Activated CD8-positive, alpha-beta T cell treated with anti-CD3 and anti-CD28 coated beads for 36 hours (primary cell): ENCODE results near the gene POMC. TPM values are rescaled to one million over a fixed set of nuclear protein-coding genes. Genes with fewer than 3 reads are reported as not detected.
"Not testable (repeated sequence)": the region's sequence is repeated elsewhere in the genome, so short reads cannot be mapped to it uniquely, and the experiment has no call there.

Experiments
- ATAC-seq: fragments of 200-7000 bp; cut with Tn5 transposase; one replicate; pipeline ENCODE4 v1.10.0; 2021; ENCODE audit warnings: mild to moderate bottlenecking, moderate library complexity
- CTCF ChIA-PET: fragments of 350-600 bp; sonication (Branson Sonifier 250); formaldehyde crosslinking; loops from one replicate; lab custom pipeline; 2021; ENCODE audit warnings: antibody characterized with exemption; lab: Charles Lee
- POLR2A ChIA-PET: fragments of 350-600 bp; sonication (Branson Sonifier 250); formaldehyde crosslinking; loops from one replicate; lab custom pipeline; 2021; ENCODE audit warnings: antibody characterized with exemption; lab: Charles Lee
- DNase-seq: peaks from one replicate; pipeline ENCODE4 v3.0.0-alpha.2; 2020
- H3K27ac Mint-ChIP-seq: one replicate; pipeline ENCODE4 v1.8.0; 2021; ENCODE audit warnings: mild to moderate bottlenecking, mixed read lengths
- H3K27me3 Mint-ChIP-seq: one replicate; pipeline ENCODE4 v1.8.0; 2021; ENCODE audit warnings: mixed read lengths
- H3K36me3 Mint-ChIP-seq: one replicate; pipeline ENCODE4 v1.8.0; 2021; ENCODE audit warnings: low read depth, mixed read lengths
- H3K4me1 Mint-ChIP-seq: one replicate; pipeline ENCODE4 v1.8.0; 2021; ENCODE audit warnings: low read depth, mixed read lengths
- H3K4me3 Mint-ChIP-seq: one replicate; pipeline ENCODE4 v1.8.0; 2021; ENCODE audit warnings: mild to moderate bottlenecking, moderate library complexity, mixed read lengths
- H3K9me3 Mint-ChIP-seq: one replicate; pipeline ENCODE4 v1.8.0; 2021; ENCODE audit warnings: mixed read lengths
- CTCF ChIP-seq: fragments of 200-600 bp; IDR thresholded peaks from one replicate; pipeline ENCODE4 v1.8.0; 2022; ENCODE audit warnings: antibody characterized with exemption, mild to moderate bottlenecking
- intact Hi-C: fragments of 100-400 bp; cut with micrococcal nuclease; formaldehyde crosslinking; loops from one replicate; pipeline ENCODE4 v1.10.0; 2022
- total RNA-seq, 2 experiments: library from RNA; stranded (reverse); gene quantifications; one replicate each; pipeline ENCODE4 v1.2.3, GENCODE V29; 2021

The POMC gene
- total RNA-seq, 2 experiments from 2014 or later: 5.1 to 5.5 TPM

- intact Hi-C loops: no loop called here
- H3K36me3 Mint-ChIP-seq: peaks cover 3% of the 10 kb centered on the region
- peak; percentile 18 for DNase-seq
- peak; percentile 52 for ATAC-seq
- peak overlapping the region; percentile 73 for H3K4me3 Mint-ChIP-seq
- H3K27me3 Mint-ChIP-seq: peaks cover 1% of the 10 kb centered on the region
- H3K4me1 Mint-ChIP-seq: peaks cover 9% of the 10 kb centered on the region
- POLR2A ChIA-PET: no interaction called here
- H3K9me3 Mint-ChIP-seq: peaks cover 2% of the 10 kb centered on the region
- CTCF ChIA-PET: interaction anchor here (1.0 to 1.4 kb wide), 2 partner anchors 37 to 39 kb away, joined by 3 read pairs; no protein-coding TSS in a partner anchor
- peak overlapping the region; percentile 27 for H3K27ac Mint-ChIP-seq
- TF ChIP-seq CTCF: no peak
Observed at GRCh38 chr2:25159949-25160348, 8.4 kb downstream of the POMC start.

GRCh38 chr2:25158096-25158852, 10.1 kb downstream of the POMC start:
- ChIA-PET POLR2A (interaction anchor here (0.6 kb wide), 1 partner anchor 93 kb away, joined by 4 read pairs; no protein-coding TSS in a partner anchor), CTCF (interaction anchor here (1.3 kb wide), 1 partner anchor 38 kb away, joined by 3 read pairs; no protein-coding TSS in a partner anchor)
- TF ChIP-seq CTCF: no peak
- peaks cover 2% of the 10 kb centered on the region for H3K9me3 Mint-ChIP-seq
- peaks cover 3% of the 10 kb centered on the region for H3K36me3 Mint-ChIP-seq
- DNase-seq: no peak
- intact Hi-C loops: no loop called here
- no peak for ATAC-seq
- H3K4me1 Mint-ChIP-seq: peaks cover 9% of the 10 kb centered on the region
- H3K4me3 Mint-ChIP-seq: no peak overlapping the region
- peaks cover 1% of the 10 kb centered on the region for H3K27me3 Mint-ChIP-seq
- no peak overlapping the region for H3K27ac Mint-ChIP-seq

GRCh38 chr2:25155401-25155800, 13.0 kb downstream of the POMC start:
- ChIA-PET POLR2A (interaction anchor here (1.1 kb wide), 1 partner anchor 30 kb away, joined by 4 read pairs; no protein-coding TSS in a partner anchor), CTCF (no interaction called here)
- no peak for TF ChIP-seq CTCF
- H3K4me1 Mint-ChIP-seq: peaks cover 7% of the 10 kb centered on the region
- ATAC-seq (no peak), DNase-seq (no peak)
- no peaks in the 10 kb centered on the region for H3K36me3 Mint-ChIP-seq
- intact Hi-C loops: no loop called here
- no peak overlapping the region for H3K27ac Mint-ChIP-seq
- no peak overlapping the region for H3K4me3 Mint-ChIP-seq
- H3K27me3 Mint-ChIP-seq: peaks cover 1% of the 10 kb centered on the region
- no peaks in the 10 kb centered on the region for H3K9me3 Mint-ChIP-seq

GRCh38 chr2:25151718-25152117, 16.7 kb downstream of the POMC start:
- POLR2A ChIA-PET: interaction anchor here (0.7 kb wide), 1 partner anchor 32 kb away, joined by 3 read pairs; no protein-coding TSS in a partner anchor
- no peak for DNase-seq
- ATAC-seq: no peak
- intact Hi-C loops: no loop called here
- CTCF ChIA-PET: interaction anchor here (1.3 to 2.2 kb wide), 2 partner anchors 15 to 177 kb away, joined by 3 to 11 read pairs; no protein-coding TSS in a partner anchor
- no peak overlapping the region for H3K27ac Mint-ChIP-seq
- H3K36me3 Mint-ChIP-seq: no peaks in the 10 kb centered on the region
- TF ChIP-seq CTCF: no peak
- H3K27me3 Mint-ChIP-seq: peaks cover 1% of the 10 kb centered on the region
- no peaks in the 10 kb centered on the region for H3K9me3 Mint-ChIP-seq
- H3K4me3 Mint-ChIP-seq: no peak overlapping the region
- H3K4me1 Mint-ChIP-seq: no peaks in the 10 kb centered on the region

- DNase-seq, intact Hi-C loops, H3K36me3 Mint-ChIP-seq, H3K4me3 Mint-ChIP-seq, ATAC-seq, POLR2A ChIA-PET, H3K4me1 Mint-ChIP-seq, H3K27me3 Mint-ChIP-seq, H3K27ac Mint-ChIP-seq, CTCF ChIA-PET, H3K9me3 Mint-ChIP-seq: not testable (repeated sequence)
Observed at GRCh38 chr2:25150993-25151392, 17.4 kb downstream of the POMC start.
